Measurements from ENCODE around the gene RBMS3. TPM values are rescaled to one million over a fixed set of nuclear protein-coding genes. Genes with fewer than 3 reads are reported as not detected.

RBMS3 gene
- total RNA-seq, 1 donor from 2014 or later: 70.0 TPM

GRCh38 chr3:29590012-29590411 is 309.1 kb downstream of the RBMS3 start:
- H3K9me3 ChIP-seq: no peaks in the 10 kb centered on the region
- intact Hi-C loops (cut with DNase I): no loop called here
- no peak overlapping the region for H3K27ac ChIP-seq
- H3K4me3 ChIP-seq: no peak overlapping the region
- H3K36me3 ChIP-seq: no peaks in the 10 kb centered on the region
- H3K4me1 ChIP-seq: no peaks in the 10 kb centered on the region
- TF ChIP-seq POLR2AphosphoS5 (IDR thresholded peaks at IDR 0.05; ENCODE audit: insufficient read depth in 1 of 2, low read depth in 1 of 2): no peak
- no peak for TF ChIP-seq CTCF (IDR thresholded peaks at IDR 0.05)
- TF ChIP-seq POLR2A (IDR thresholded peaks at IDR 0.05): no peak
- H3K27me3 ChIP-seq: no peaks in the 10 kb centered on the region
- no peak for DNase-seq (ENCODE audit: extremely low spot score in 2 of 2)

- Histone ChIP-seq H3K4me3 (no peak overlapping the region), H3K9me3 (no peaks in the 10 kb centered on the region), H3K4me1 (no peaks in the 10 kb centered on the region), H3K27ac (no peak overlapping the region), H3K36me3 (no peaks in the 10 kb centered on the region), H3K27me3 (no peaks in the 10 kb centered on the region)
- intact Hi-C loops (cut with DNase I): no loop called here
- TF ChIP-seq POLR2A (IDR thresholded peaks at IDR 0.05) (no peak), CTCF (IDR thresholded peaks at IDR 0.05) (no peak), POLR2AphosphoS5 (IDR thresholded peaks at IDR 0.05; ENCODE audit: insufficient read depth in 1 of 2, low read depth in 1 of 2) (no peak)
- no peak for DNase-seq (ENCODE audit: extremely low spot score in 2 of 2)
Observed at GRCh38 chr3:29590461-29590860, 309.6 kb downstream of the RBMS3 start.

- TF ChIP-seq POLR2AphosphoS5 (IDR thresholded peaks at IDR 0.05; ENCODE audit: insufficient read depth in 1 of 2, low read depth in 1 of 2) (no peak), CTCF (IDR thresholded peaks at IDR 0.05) (no peak), POLR2A (IDR thresholded peaks at IDR 0.05) (no peak)
- Histone ChIP-seq H3K36me3 (no peaks in the 10 kb centered on the region), H3K27me3 (no peaks in the 10 kb centered on the region), H3K9me3 (no peaks in the 10 kb centered on the region), H3K4me3 (no peak overlapping the region), H3K27ac (no peak overlapping the region), H3K4me1 (no peaks in the 10 kb centered on the region)
- intact Hi-C loops (cut with DNase I): no loop called here
- no peak for DNase-seq (ENCODE audit: extremely low spot score in 2 of 2)
Observed at GRCh38 chr3:29591579-29591978, 310.7 kb downstream of the RBMS3 start.

- Histone ChIP-seq H3K9me3 (no peaks in the 10 kb centered on the region), H3K4me3 (no peak overlapping the region), H3K36me3 (no peaks in the 10 kb centered on the region), H3K27me3 (no peaks in the 10 kb centered on the region), H3K4me1 (no peaks in the 10 kb centered on the region), H3K27ac (no peak overlapping the region)
- DNase-seq (ENCODE audit: extremely low spot score in 2 of 2): no peak
- no peak for TF ChIP-seq CTCF (IDR thresholded peaks at IDR 0.05)
- no peak for TF ChIP-seq POLR2A (IDR thresholded peaks at IDR 0.05)
- TF ChIP-seq POLR2AphosphoS5 (IDR thresholded peaks at IDR 0.05; ENCODE audit: insufficient read depth in 1 of 2, low read depth in 1 of 2): no peak
- intact Hi-C loops (cut with DNase I): no loop called here
Observed at GRCh38 chr3:29593802-29594201, 312.9 kb downstream of the RBMS3 start.

- TF ChIP-seq CTCF (IDR thresholded peaks at IDR 0.05) (no peak), POLR2A (IDR thresholded peaks at IDR 0.05) (no peak), POLR2AphosphoS5 (IDR thresholded peaks at IDR 0.05; ENCODE audit: insufficient read depth in 1 of 2, low read depth in 1 of 2) (no peak)
- H3K4me1 ChIP-seq: no peaks in the 10 kb centered on the region
- no peaks in the 10 kb centered on the region for H3K36me3 ChIP-seq
- no peak overlapping the region for H3K27ac ChIP-seq
- no peaks in the 10 kb centered on the region for H3K27me3 ChIP-seq
- H3K4me3 ChIP-seq: no peak overlapping the region
- no peaks in the 10 kb centered on the region for H3K9me3 ChIP-seq
- no peak for DNase-seq (ENCODE audit: extremely low spot score in 2 of 2)
- intact Hi-C loops (cut with DNase I): no loop called here
Observed at GRCh38 chr3:29594261-29594660, 313.4 kb downstream of the RBMS3 start.

Measured in vagina (tissue), 2 donors.